ENCODE measurements around the gene ARHGEF37. TPM values are rescaled to one million over a fixed set of nuclear protein-coding genes. Genes with fewer than 3 reads are reported as not detected.
"Not testable (repeated sequence)": the region's sequence is repeated elsewhere in the genome, so short reads cannot be mapped to it uniquely, and the experiment has no call there.

The ARHGEF37 gene
- 4.5 TPM for total RNA-seq (ENCODE audit: unreplicated experiment)
- long read RNA-seq = 0 reads

GRCh38 chr5:149581192-149581861 lies at the start of gene ARHGEF37:
ARHGEF37 (plus strand) TSS chr5:149581498; CDS start chr5:149597770, 16,272 bp downstream.
- no peaks in the 10 kb centered on the region for H3K36me3 Mint-ChIP-seq (ENCODE audit: low read depth, unreplicated experiment)
- peak within 1 kb of the TSS; percentile 82 for H3K4me3 Mint-ChIP-seq (ENCODE audit: unreplicated experiment)
- TF ChIP-seq, protein P1, sequence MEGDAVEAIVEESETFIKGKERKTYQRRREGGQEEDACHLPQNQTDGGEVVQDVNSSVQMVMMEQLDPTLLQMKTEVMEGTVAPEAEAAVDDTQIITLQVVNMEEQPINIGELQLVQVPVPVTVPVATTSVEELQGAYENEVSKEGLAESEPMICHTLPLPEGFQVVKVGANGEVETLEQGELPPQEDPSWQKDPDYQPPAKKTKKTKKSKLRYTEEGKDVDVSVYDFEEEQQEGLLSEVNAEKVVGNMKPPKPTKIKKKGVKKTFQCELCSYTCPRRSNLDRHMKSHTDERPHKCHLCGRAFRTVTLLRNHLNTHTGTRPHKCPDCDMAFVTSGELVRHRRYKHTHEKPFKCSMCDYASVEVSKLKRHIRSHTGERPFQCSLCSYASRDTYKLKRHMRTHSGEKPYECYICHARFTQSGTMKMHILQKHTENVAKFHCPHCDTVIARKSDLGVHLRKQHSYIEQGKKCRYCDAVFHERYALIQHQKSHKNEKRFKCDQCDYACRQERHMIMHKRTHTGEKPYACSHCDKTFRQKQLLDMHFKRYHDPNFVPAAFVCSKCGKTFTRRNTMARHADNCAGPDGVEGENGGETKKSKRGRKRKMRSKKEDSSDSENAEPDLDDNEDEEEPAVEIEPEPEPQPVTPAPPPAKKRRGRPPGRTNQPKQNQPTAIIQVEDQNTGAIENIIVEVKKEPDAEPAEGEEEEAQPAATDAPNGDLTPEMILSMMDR (IDR thresholded peaks at IDR 0.05; ENCODE audit: unreplicated experiment) = no peak
- DNase-seq (ENCODE audit: low spot score) = peak; percentile 60
- peak within 1 kb of the TSS; percentile 74 for H3K27ac Mint-ChIP-seq (ENCODE audit: unreplicated experiment)
- H3K4me1 Mint-ChIP-seq (ENCODE audit: unreplicated experiment) = peaks cover 15% of the 10 kb centered on the region
- H3K9me3 Mint-ChIP-seq (ENCODE audit: unreplicated experiment) = no peaks in the 10 kb centered on the region
- peaks cover 2% of the 10 kb centered on the region for H3K27me3 Mint-ChIP-seq (ENCODE audit: unreplicated experiment)

DNA sequence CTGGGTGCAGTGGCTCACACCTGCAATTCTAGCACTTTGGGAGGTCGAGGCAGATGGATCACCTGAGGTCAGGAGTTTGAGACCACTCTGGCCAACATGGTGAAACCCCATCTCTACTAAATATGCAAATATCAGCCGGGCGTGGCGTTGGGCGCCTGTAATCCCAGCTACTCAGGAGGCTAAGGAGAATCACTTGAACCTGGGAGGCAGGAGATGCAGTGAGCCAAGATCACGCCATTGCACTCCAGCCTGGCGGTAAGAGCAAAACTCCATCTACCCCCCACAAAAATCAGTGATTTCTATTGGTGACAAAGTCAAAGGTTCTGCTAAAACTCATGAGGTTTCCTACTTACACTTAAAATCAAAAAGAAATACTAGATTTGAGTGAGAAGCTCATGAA lies 48.9 kb upstream of the ARHGEF37 start:
- TF ChIP-seq, protein P1 (IDR thresholded peaks at IDR 0.05; ENCODE audit: unreplicated experiment) = no peak
- H3K27ac Mint-ChIP-seq (ENCODE audit: unreplicated experiment) = no peak overlapping the region
- peaks cover 32% of the 10 kb centered on the region for H3K4me1 Mint-ChIP-seq (ENCODE audit: unreplicated experiment)

GRCh38 chr5:149535787-149536186 lies 45.5 kb upstream of the ARHGEF37 start:
- H3K4me3 Mint-ChIP-seq (ENCODE audit: unreplicated experiment); H3K27me3 Mint-ChIP-seq (ENCODE audit: unreplicated experiment); H3K27ac Mint-ChIP-seq (ENCODE audit: unreplicated experiment); DNase-seq (ENCODE audit: low spot score); H3K36me3 Mint-ChIP-seq (ENCODE audit: low read depth, unreplicated experiment); H3K9me3 Mint-ChIP-seq (ENCODE audit: unreplicated experiment): not testable (repeated sequence)
- H3K4me1 Mint-ChIP-seq (ENCODE audit: unreplicated experiment) = peaks cover 27% of the 10 kb centered on the region

More for the DNA sequence above, 48.9 kb upstream of the ARHGEF37 start:
- Mint-ChIP-seq H3K36me3 (ENCODE audit: low read depth, unreplicated experiment) (peaks cover 2% of the 10 kb centered on the region), H3K4me3 (ENCODE audit: unreplicated experiment) (no peak overlapping the region), H3K9me3 (ENCODE audit: unreplicated experiment) (no peaks in the 10 kb centered on the region), H3K27me3 (ENCODE audit: unreplicated experiment) (peaks cover 1% of the 10 kb centered on the region)
- no peak for DNase-seq (ENCODE audit: low spot score)

- Mint-ChIP-seq H3K4me3 (ENCODE audit: unreplicated experiment) (peak overlapping the region; percentile 54), H3K9me3 (ENCODE audit: unreplicated experiment) (no peaks in the 10 kb centered on the region), H3K36me3 (ENCODE audit: low read depth, unreplicated experiment) (peaks cover 7% of the 10 kb centered on the region), H3K4me1 (ENCODE audit: unreplicated experiment) (peaks cover 26% of the 10 kb centered on the region), H3K27ac (ENCODE audit: unreplicated experiment) (peak overlapping the region; percentile 88), H3K27me3 (ENCODE audit: unreplicated experiment) (no peaks in the 10 kb centered on the region)
- TF ChIP-seq, protein P1 (IDR thresholded peaks at IDR 0.05; ENCODE audit: unreplicated experiment) = no peak
- DNase-seq (ENCODE audit: low spot score) = no peak
These were observed 43.8 kb upstream of the ARHGEF37 start for GRCh38 chr5:149537374-149537975.

DNA sequence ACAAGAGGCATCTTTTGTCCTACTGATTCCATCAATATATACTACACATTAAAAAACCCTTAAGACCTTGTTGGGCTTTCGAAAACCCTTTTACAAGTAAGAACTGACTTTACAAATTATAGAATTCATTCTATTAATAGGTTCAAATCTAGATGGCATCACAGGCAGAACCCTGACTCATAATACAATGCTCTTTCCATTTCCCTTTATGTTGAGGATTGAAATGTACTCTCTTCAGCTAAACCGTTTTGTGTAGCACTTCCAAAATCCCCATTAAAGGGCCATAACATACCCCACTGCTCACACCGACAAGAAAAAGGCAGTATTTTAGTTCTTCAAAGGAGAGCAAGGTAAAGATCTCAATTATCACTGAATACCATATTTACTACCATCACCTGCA lies 41.2 kb upstream of the ARHGEF37 start:
- H3K36me3 Mint-ChIP-seq (ENCODE audit: low read depth, unreplicated experiment) = peaks cover 12% of the 10 kb centered on the region
- peaks cover 27% of the 10 kb centered on the region for H3K4me1 Mint-ChIP-seq (ENCODE audit: unreplicated experiment)

More for the DNA sequence above, 41.2 kb upstream of the ARHGEF37 start:
- TF ChIP-seq, protein P1 (IDR thresholded peaks at IDR 0.05; ENCODE audit: unreplicated experiment) = no peak
- no peaks in the 10 kb centered on the region for H3K9me3 Mint-ChIP-seq (ENCODE audit: unreplicated experiment)
- peaks cover under 1% of the 10 kb centered on the region for H3K27me3 Mint-ChIP-seq (ENCODE audit: unreplicated experiment)
- no peak overlapping the region for H3K27ac Mint-ChIP-seq (ENCODE audit: unreplicated experiment)
- H3K4me3 Mint-ChIP-seq (ENCODE audit: unreplicated experiment) = no peak overlapping the region
- no peak for DNase-seq (ENCODE audit: low spot score)

Measured in endothelial cell (in vitro differentiated cells).